OCI-LY3 (cell line): ENCODE results near the gene METTL8.

Experiments
- EZH2phosphoT487 ChIP-seq: fragments of 200-600 bp; shearing (Covaris generic); IDR thresholded peaks from 2 replicates; pipeline ENCODE4 v1.6.1; 2018; ENCODE audit warnings: antibody characterized with exemption, mixed run types, low read depth
- TF ChIP-seq, protein P1 (sequence below): fragments of 200-600, 300-600 bp; sonication (generic); IDR thresholded peaks from 2 replicates; pipeline ENCODE4 v1.5.1; 2014; ENCODE audit warnings: antibody characterized with exemption, low read length, low read depth

DNA sequence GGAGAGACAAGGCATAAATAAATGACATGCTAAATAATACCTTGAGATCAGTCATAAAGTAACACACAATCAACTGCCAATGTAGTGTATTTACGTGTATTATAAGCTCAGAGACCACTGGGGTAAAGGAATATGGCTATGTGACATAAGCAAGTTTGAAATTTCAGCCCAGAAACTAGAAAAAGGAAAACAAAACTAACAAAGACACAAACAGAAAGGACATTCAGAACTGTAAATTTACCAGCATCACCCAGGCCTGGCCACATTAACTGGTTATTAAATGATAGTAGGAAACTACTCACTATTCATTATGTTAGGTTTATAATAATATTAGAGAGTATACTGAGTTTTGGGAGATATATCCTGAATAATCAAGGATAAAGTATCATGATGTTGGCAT, 98.8 kb downstream of the METTL8 start:
- no peak for TF ChIP-seq EZH2phosphoT487
- TF ChIP-seq, protein P1, sequence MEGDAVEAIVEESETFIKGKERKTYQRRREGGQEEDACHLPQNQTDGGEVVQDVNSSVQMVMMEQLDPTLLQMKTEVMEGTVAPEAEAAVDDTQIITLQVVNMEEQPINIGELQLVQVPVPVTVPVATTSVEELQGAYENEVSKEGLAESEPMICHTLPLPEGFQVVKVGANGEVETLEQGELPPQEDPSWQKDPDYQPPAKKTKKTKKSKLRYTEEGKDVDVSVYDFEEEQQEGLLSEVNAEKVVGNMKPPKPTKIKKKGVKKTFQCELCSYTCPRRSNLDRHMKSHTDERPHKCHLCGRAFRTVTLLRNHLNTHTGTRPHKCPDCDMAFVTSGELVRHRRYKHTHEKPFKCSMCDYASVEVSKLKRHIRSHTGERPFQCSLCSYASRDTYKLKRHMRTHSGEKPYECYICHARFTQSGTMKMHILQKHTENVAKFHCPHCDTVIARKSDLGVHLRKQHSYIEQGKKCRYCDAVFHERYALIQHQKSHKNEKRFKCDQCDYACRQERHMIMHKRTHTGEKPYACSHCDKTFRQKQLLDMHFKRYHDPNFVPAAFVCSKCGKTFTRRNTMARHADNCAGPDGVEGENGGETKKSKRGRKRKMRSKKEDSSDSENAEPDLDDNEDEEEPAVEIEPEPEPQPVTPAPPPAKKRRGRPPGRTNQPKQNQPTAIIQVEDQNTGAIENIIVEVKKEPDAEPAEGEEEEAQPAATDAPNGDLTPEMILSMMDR = no peak
